CD4-positive, CD25-positive, alpha-beta regulatory T cell (primary cell): ENCODE measurements around the gene OFD1. TPM values are rescaled to one million over a fixed set of nuclear protein-coding genes. Genes with fewer than 3 reads are reported as not detected.

ENCODE experiments used
- ATAC-seq, 2 donors: fragments of 150-1000 bp; cut with Tn5 transposase; one replicate each; pipeline ENCODE4 v1.10.0; 2021; ENCODE audit warnings: low read depth in 2 of 2, moderate number of reproducible peaks in 2 of 2, moderate library complexity in 1 of 2
- DNase-seq, 3 donors: peaks; one replicate each; pipeline versions ENCODE4 v3.0.0 to v3.0.0-alpha.2; 2012 to 2022; ENCODE audit warnings: mixed read lengths in 1 of 3
- H3K27ac ChIP-seq: one replicate; pipeline ENCODE4 v1.7.0; 2013; ENCODE audit warnings: mild to moderate bottlenecking, low read length; ENCODE audit not compliant: insufficient read depth, poor library complexity, severe bottlenecking
- H3K27me3 ChIP-seq: one replicate; pipeline ENCODE4 v1.7.0; 2013; ENCODE audit warnings: low read length; ENCODE audit not compliant: control insufficient read depth, insufficient read depth
- H3K36me3 ChIP-seq: one replicate; pipeline ENCODE4 v1.7.0; 2013; ENCODE audit warnings: mild to moderate bottlenecking, low read length, moderate library complexity; ENCODE audit not compliant: control insufficient read depth, insufficient read depth
- H3K4me1 ChIP-seq: 2 replicates; pipeline ENCODE4 v1.7.0; 2013; ENCODE audit warnings: mild to moderate bottlenecking, low read length; ENCODE audit not compliant: insufficient read depth, control insufficient read depth, poor library complexity, severe bottlenecking
- H3K4me3 ChIP-seq: one replicate; pipeline ENCODE4 v1.7.0; 2013; ENCODE audit warnings: low read depth, mild to moderate bottlenecking, low read length, moderate library complexity
- H3K9me3 ChIP-seq, 2 experiments: 1 replicate in 1 of 2; 2 replicates in 1 of 2; pipeline ENCODE4 v1.7.0; 2013; ENCODE audit warnings: low read length in 2 of 2, mild to moderate bottlenecking in 1 of 2, moderate library complexity in 1 of 2; ENCODE audit not compliant: control insufficient read depth in 2 of 2
- H3K27ac Mint-ChIP-seq, 3 donors: one replicate each; pipeline ENCODE4 v1.8.0; 2020 to 2022; ENCODE audit warnings: mild to moderate bottlenecking in 3 of 3, mixed read lengths in 3 of 3, moderate library complexity in 2 of 3
- H3K27me3 Mint-ChIP-seq: one replicate; pipeline ENCODE4 v1.8.0; 2022; ENCODE audit warnings: mild to moderate bottlenecking, mixed read lengths
- H3K36me3 Mint-ChIP-seq: one replicate; pipeline ENCODE4 v1.8.0; 2020; ENCODE audit warnings: mixed read lengths
- H3K4me1 Mint-ChIP-seq, 4 donors: one replicate each; pipeline ENCODE4 v1.8.0; 2020 to 2022; ENCODE audit warnings: mixed read lengths in 4 of 4, mild to moderate bottlenecking in 1 of 4
- H3K4me3 Mint-ChIP-seq, 4 donors: one replicate each; pipeline ENCODE4 v1.8.0; 2020 to 2022; ENCODE audit warnings: mild to moderate bottlenecking in 4 of 4, mixed read lengths in 4 of 4, moderate library complexity in 3 of 4
- H3K9me3 Mint-ChIP-seq, 7 donors: one replicate each; pipeline ENCODE4 v1.8.0; 2020 to 2022; ENCODE audit warnings: mixed read lengths in 7 of 7, mild to moderate bottlenecking in 3 of 7, moderate library complexity in 2 of 7
- polyA plus RNA-seq, 4 donors: library from polyadenylated mRNA; unstranded; fragments of 300-500 nt; fragmentation: Illumina TruSeq; gene quantifications; one replicate each; pipeline ENCODE4 v1.2.3, GENCODE V29; 2021
- total RNA-seq: library from RNA; stranded (reverse); gene quantifications from one replicate; pipeline ENCODE4 v1.2.3, GENCODE V29; 2022

OFD1 gene
- total and polyA plus RNA-seq, 5 donors from 2014 or later = 26.9 to 79.9 (median 34.5) TPM

DNA sequence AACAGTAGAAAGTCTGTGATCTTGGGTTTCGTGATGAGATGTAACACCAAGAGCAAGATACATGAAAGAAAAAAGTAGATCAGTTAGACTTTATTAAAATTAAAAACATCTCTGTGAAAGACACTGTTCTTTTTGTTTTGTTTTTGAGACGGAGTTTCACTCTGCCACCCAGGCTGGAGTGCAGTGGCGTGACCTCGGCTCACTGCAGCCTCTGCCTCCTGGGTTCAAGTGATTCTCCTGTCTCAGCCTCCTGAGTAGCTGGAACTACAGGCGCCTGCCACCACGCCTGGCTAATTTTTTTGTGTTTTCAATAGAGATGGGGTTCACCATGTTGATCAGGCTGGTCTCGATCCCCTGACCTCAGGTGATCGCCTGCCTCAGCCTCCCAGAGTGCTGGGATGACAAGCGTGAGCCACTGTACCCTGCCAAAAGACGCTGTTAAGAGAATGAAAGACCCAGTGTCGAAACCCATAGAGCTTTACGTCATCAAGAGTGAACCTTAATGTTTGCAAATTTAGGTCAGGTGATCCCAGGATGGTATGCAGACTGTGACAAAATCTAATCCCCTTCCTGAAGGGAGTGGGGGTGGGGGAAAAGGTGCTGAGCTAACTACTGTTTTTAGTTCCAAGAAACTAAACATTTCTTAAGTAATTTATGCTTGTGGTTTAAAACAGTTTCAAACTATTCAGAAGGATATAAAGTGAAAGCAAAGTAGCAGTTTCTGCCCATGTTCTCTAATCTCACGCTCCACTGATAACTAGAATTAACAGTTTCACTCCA lies 8.0 kb downstream of the OFD1 start:
- H3K27me3 Mint-ChIP-seq = no peaks in the 10 kb centered on the region

DNA sequence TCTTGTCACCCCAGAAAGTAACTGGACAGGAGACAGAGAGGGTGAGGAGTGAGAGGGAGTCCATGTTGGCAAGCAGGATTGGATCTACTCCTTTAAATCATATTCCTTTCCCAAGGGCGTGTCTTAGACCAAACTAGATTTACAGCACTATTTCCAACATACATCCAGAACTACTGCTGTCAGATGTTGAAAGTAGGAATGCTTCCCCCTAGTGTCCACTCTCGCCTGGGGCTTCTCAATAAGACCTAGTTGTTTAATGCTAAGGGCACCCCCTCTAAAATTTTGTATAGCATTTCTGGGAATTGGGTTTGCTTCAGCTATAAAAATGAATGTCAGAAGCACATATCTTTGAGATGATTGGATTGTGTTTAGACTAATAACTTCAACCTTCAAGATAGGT lies 13.3 kb downstream of the OFD1 start:
- H3K27ac Mint-ChIP-seq = no peak overlapping the region

More for the DNA sequence above, 8.0 kb downstream of the OFD1 start:
- peak overlapping the region; percentile 90 to 95 (median 95) for H3K27ac Mint-ChIP-seq
- peak; percentile 15 to 90 (median 57) for DNase-seq
- H3K9me3 Mint-ChIP-seq = peaks cover 0 to 2% (median 0%) of the 10 kb centered on the region in 7 donors
- peak overlapping the region; percentile 71 to 84 (median 78) for H3K4me3 Mint-ChIP-seq
- peaks cover 14% of the 10 kb centered on the region for H3K36me3 Mint-ChIP-seq
- ATAC-seq = peak; percentile 88 to 90
- H3K4me3 ChIP-seq = peak overlapping the region; percentile 73
- no peaks in the 10 kb centered on the region for H3K27me3 ChIP-seq
- peaks cover 33% of the 10 kb centered on the region for H3K36me3 ChIP-seq
- peak overlapping the region; percentile 86 for H3K27ac ChIP-seq
- H3K9me3 ChIP-seq = no peaks in the 10 kb centered on the region
- peaks cover 4% of the 10 kb centered on the region for H3K4me1 ChIP-seq
- H3K4me1 Mint-ChIP-seq = peaks cover 13 to 37% (median 23%) of the 10 kb centered on the region in 4 donors

DNA sequence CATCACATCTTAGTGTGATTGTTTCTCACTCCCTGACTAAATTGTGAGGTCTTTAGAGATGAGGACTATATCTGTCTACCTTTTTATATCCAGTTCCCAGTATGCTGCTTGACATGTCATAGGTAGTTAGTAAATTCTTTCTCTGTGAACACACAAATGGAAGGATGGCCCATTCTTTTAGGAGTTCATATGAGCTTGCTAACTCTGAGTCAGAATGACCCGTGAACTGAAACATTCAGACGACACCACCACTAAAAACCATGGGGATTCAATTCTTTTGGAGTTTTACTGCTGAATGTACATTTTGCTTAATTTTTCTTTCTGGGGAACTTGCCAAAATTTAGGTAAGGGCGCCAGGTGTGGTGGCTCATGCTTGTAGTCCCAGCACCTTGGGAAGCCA lies 13.9 kb downstream of the OFD1 start:
- H3K27ac Mint-ChIP-seq = no peak overlapping the region
- H3K9me3 ChIP-seq = no peaks in the 10 kb centered on the region
- peaks cover 5% of the 10 kb centered on the region for H3K4me1 ChIP-seq
- peaks cover 6 to 29% (median 23%) of the 10 kb centered on the region in 4 donors for H3K4me1 Mint-ChIP-seq
- ATAC-seq (no peak), DNase-seq (no peak)
- H3K9me3 Mint-ChIP-seq = no peaks in the 10 kb centered on the region
- no peaks in the 10 kb centered on the region for H3K27me3 Mint-ChIP-seq
- no peak overlapping the region for H3K27ac ChIP-seq
- no peak overlapping the region for H3K4me3 ChIP-seq
- H3K36me3 ChIP-seq = peaks cover 60% of the 10 kb centered on the region
- H3K27me3 ChIP-seq = no peaks in the 10 kb centered on the region
- no peak overlapping the region for H3K4me3 Mint-ChIP-seq
- peaks cover 29% of the 10 kb centered on the region for H3K36me3 Mint-ChIP-seq

More for the DNA sequence above, 13.3 kb downstream of the OFD1 start:
- Histone ChIP-seq H3K4me1 (peaks cover 8% of the 10 kb centered on the region), H3K36me3 (peaks cover 54% of the 10 kb centered on the region), H3K27ac (no peak overlapping the region), H3K4me3 (no peak overlapping the region), H3K9me3 (no peaks in the 10 kb centered on the region), H3K27me3 (no peaks in the 10 kb centered on the region)
- no peak for ATAC-seq
- DNase-seq = peak in 2 of 3 donors; percentile 40 to 60
- H3K27me3 Mint-ChIP-seq = no peaks in the 10 kb centered on the region
- H3K4me3 Mint-ChIP-seq = no peak overlapping the region
- H3K36me3 Mint-ChIP-seq = peaks cover 26% of the 10 kb centered on the region
- peaks cover 7 to 32% (median 21%) of the 10 kb centered on the region in 4 donors for H3K4me1 Mint-ChIP-seq
- no peaks in the 10 kb centered on the region for H3K9me3 Mint-ChIP-seq

DNA sequence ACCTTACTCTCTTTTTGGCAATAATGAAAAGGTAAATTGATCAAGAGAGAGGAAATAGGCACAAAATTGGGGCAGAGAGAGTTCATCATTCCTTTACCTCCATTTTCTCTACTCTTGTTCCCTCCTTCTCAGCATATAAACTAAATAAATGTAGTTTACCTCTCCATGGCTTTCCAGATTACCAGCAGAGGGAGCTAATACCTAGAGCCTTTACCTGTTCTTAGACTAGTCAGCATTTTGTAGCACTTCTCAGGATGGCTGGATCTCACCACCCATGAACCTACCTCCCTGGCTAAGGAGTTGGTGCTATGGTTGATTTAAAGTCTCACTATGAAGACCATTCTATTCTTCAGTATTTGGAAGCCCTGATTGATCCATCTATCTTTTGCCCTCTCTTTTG lies 15.7 kb downstream of the OFD1 start:
- H3K27me3 ChIP-seq = no peaks in the 10 kb centered on the region
- H3K36me3 ChIP-seq = peaks cover 52% of the 10 kb centered on the region

DNA sequence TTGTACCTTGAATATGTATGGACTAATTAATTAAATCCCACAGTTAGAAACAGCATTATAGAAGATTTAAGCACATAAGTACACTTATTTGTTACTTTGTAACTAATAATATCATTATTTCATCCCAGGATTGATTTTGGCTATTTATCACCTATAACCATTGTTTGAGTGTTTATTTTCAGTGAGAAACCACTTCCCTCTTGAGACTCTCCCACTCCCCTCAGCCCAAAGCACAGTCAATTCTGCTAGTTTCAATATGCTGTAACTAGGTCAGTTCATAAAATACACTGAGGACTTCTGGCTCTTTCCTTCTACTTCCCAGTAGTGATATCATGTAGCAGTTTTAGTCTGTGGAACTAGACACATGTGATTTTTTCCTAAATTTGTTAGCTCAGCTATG lies 16.3 kb downstream of the OFD1 start:
- H3K9me3 ChIP-seq = no peaks in the 10 kb centered on the region
- Mint-ChIP-seq H3K4me3 (no peak overlapping the region), H3K9me3 (no peaks in the 10 kb centered on the region), H3K4me1 (peaks cover 12 to 33% (median 26%) of the 10 kb centered on the region in 4 donors), H3K27ac (no peak overlapping the region), H3K27me3 (no peaks in the 10 kb centered on the region), H3K36me3 (peaks cover 24% of the 10 kb centered on the region)
- peaks cover 48% of the 10 kb centered on the region for H3K36me3 ChIP-seq
- H3K4me3 ChIP-seq = no peak overlapping the region
- ATAC-seq = no peak
- H3K27me3 ChIP-seq = no peaks in the 10 kb centered on the region
- peaks cover 15% of the 10 kb centered on the region for H3K4me1 ChIP-seq
- peak in 1 of 3 donors; percentile 26 for DNase-seq
- H3K27ac ChIP-seq = peak overlapping the region; percentile 14

More for the DNA sequence above, 15.7 kb downstream of the OFD1 start:
- Mint-ChIP-seq H3K4me1 (peaks cover 10 to 29% (median 22%) of the 10 kb centered on the region in 4 donors), H3K36me3 (peaks cover 24% of the 10 kb centered on the region), H3K4me3 (peak overlapping the region in 1 of 4 donors; percentile 7), H3K9me3 (no peaks in the 10 kb centered on the region), H3K27me3 (no peaks in the 10 kb centered on the region), H3K27ac (peak overlapping the region in 1 of 3 donors; percentile 59)
- H3K4me3 ChIP-seq = no peak overlapping the region
- peak overlapping the region; percentile 34 for H3K27ac ChIP-seq
- H3K9me3 ChIP-seq = no peaks in the 10 kb centered on the region
- DNase-seq (peak in 2 of 3 donors; percentile 43 to 67), ATAC-seq (peak in 1 of 2 donors; percentile 42)
- peaks cover 11% of the 10 kb centered on the region for H3K4me1 ChIP-seq

DNA sequence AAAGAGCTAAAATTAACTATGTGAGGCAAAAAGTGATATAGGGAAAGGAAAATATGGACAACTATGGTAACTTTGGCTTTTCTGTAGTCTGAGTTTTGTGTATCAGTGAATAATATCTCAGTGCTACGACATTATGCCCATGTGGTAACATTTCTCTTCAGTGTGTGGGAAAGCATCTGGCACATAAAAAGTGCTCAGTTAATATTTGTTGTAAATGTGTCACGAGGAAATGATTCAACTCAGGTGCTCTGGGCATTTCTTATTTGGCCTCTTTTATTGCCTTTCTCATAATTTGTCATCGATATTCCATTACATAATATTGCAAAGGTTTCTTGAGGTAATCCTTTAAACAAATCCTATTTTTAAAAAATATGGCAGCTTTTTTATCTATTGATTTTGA lies 17.6 kb downstream of the OFD1 start:
- H3K27ac Mint-ChIP-seq = no peak overlapping the region
- H3K4me1 Mint-ChIP-seq = peaks cover 12 to 35% (median 25%) of the 10 kb centered on the region in 4 donors
- Histone ChIP-seq H3K27me3 (no peaks in the 10 kb centered on the region), H3K36me3 (peaks cover 45% of the 10 kb centered on the region), H3K27ac (no peak overlapping the region), H3K4me3 (no peak overlapping the region), H3K9me3 (no peaks in the 10 kb centered on the region), H3K4me1 (peaks cover 15% of the 10 kb centered on the region)
- ATAC-seq = no peak
- peaks cover 22% of the 10 kb centered on the region for H3K36me3 Mint-ChIP-seq
- H3K9me3 Mint-ChIP-seq = no peaks in the 10 kb centered on the region
- H3K4me3 Mint-ChIP-seq = no peak overlapping the region
- no peak for DNase-seq
- no peaks in the 10 kb centered on the region for H3K27me3 Mint-ChIP-seq

DNA sequence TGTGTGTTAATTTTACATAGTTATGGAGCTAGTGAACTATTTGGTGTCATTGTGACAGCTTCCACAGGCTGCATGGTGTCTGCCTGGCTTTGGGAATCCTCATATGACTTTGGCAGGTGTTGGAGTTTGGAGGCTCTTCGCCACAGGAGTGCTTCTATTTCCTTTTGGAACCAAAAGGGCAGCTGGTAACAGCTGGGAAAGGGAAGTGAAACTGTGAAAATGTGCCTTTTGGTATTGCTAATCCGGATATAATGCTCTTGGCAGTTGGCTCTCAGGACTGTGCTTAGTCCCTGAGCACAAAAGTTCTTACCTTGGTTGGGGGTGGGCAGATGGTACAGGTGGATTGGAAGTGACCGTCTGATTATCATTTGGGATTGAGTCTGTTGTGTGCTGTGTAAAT lies 18.1 kb downstream of the OFD1 start:
- Histone ChIP-seq H3K27ac (no peak overlapping the region), H3K4me1 (peaks cover 15% of the 10 kb centered on the region), H3K27me3 (no peaks in the 10 kb centered on the region), H3K36me3 (peaks cover 46% of the 10 kb centered on the region), H3K4me3 (no peak overlapping the region), H3K9me3 (no peaks in the 10 kb centered on the region)
- Mint-ChIP-seq H3K27ac (peak overlapping the region in 2 of 3 donors; percentile 11 to 53), H3K36me3 (peaks cover 23% of the 10 kb centered on the region), H3K27me3 (no peaks in the 10 kb centered on the region), H3K4me3 (no peak overlapping the region), H3K9me3 (no peaks in the 10 kb centered on the region), H3K4me1 (peaks cover 12 to 35% (median 23%) of the 10 kb centered on the region in 4 donors)
- ATAC-seq (no peak), DNase-seq (no peak)
